RPMI8226 (cell line): ENCODE results near the gene SCAMP3.

Experiments used
- DNase-seq: peaks from one replicate; pipeline ENCODE4 v3.0.0-alpha.2; 2015

Gene SCAMP3

DNA sequence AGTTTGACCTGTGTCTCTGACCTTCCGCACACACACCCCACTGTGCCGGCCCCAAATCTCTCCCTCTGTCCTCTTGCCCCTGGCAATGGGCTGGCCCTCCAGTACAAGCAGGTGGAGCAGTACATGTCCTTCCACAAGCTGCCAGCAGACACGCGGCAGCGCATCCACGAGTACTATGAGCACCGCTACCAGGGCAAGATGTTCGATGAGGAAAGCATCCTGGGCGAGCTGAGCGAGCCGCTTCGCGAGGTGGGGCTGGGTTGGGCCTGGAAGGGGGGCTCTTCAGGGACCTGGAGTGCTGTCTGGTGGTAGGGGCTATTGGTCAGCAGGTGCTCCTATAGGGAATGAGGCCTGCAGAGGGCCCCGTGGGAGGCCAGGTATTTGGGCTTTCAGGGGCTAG lies 22.9 kb upstream of the SCAMP3 start:
- no peak for DNase-seq

DNA sequence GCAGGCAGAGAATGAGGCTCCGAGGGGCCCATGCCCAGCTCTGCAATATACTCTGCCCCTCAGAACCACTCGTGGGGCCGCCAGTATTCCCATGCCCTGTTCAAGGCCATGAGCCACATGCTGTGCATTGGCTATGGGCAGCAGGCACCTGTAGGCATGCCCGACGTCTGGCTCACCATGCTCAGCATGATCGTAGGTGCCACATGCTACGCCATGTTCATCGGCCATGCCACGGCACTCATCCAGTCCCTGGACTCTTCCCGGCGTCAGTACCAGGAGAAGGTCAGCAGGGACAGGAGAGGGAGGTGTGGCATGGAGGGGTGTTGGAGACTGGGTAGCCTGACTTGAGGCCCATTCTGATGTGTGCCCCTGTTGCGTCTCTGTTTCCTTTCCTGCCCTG lies 22.3 kb upstream of the SCAMP3 start:
- no peak for DNase-seq

DNA sequence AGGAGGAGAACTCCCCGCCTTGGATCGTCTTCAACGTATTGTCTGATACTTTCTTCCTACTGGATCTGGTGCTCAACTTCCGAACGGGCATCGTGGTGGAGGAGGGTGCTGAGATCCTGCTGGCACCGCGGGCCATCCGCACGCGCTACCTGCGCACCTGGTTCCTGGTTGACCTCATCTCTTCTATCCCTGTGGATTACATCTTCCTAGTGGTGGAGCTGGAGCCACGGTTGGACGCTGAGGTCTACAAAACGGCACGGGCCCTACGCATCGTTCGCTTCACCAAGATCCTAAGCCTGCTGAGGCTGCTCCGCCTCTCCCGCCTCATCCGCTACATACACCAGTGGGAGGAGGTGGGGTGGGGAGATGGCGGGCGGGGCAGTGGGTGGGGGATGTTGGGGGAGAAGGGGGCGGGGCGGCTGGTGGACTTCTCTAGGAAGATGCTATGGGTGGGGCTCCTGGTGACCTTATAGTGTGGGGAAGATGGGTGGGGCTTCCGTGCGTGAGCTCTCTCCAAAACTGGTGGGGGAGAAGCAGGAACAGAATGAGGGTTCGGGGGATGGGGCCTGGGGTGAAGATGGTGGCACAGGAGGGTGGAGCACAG lies 20.4 kb upstream of the SCAMP3 start:
- no peak for DNase-seq

DNA sequence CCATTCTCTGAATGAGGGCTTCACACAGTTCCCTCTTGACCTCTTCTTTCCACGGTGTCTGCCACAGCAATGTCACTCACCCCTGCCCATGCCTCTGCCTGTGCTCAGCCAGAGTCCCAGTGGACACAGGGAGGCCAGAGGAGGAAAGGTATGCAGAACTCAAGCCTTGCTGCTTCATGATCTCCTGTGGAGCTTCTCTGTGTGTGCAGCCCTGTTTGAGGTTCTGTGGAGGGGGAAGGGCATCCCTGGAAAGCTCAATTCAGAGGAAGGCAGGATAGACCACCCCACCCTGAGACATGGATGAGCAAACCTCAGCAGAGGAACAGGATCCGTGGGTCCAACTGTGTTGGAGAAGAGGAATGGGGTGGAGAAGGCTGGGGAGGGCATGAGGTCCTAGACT lies 17.1 kb upstream of the SCAMP3 start:
- DNase-seq: no peak

- no peak for DNase-seq
Observed at GRCh38 chr1:155278689-155279160, 16.6 kb upstream of the SCAMP3 start.

GRCh38 chr1:155277902-155278688 lies 15.9 kb upstream of the SCAMP3 start:
- DNase-seq: peak; percentile 77

GRCh38 chr1:155277070-155277901 lies 15.1 kb upstream of the SCAMP3 start, which contains the start of gene HCN3:
TSS of gene HCN3 (plus strand) at chr1:155277463. CDS start at chr1:155277591, 128 bp downstream.
- DNase-seq: peak; percentile 99

DNA sequence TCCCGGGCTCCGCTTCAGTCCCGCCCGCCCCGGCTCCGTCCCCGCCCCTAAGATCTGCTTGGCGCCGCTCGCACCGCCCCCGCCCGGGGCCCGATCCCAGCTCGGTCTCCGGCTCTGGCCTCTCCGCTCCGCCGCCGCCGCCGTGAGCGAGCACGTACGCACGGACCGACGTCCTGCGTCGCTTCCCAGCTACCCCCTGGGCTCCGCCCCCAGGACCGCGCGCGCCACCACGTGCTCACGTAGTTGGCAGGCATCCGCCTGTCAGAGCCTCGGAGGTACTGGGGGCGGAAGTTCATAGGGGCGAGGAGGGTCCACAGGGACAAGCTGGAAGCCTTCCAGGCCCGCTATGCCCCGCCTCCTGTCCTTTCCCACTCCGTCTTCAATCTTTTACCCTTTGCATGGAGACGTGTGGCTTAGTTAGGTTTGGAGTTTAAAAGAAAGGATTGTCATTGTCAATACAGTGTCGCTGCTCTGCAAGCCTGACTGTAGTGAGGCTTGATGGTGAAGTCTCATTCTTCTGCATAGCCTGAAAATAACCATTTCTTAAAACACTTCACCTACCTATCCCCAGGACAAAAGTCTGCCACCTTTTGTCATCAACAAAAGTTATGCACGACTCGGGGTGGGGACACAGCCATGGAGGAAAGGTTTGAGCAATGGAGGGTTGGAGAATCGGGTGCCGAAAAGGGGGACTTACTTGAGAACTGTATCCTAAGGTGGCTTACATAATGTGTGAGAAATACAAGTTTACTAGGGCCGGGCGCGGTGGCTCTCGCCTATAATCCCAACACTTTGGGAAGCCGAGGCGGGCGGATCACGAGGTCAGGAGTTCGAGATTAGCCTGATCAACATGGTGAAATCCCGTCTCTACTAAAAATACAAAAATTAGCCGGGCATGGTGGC lies 11.4 kb upstream of the SCAMP3 start, which contains the start of gene CLK2:
TSS of gene CLK2 (minus strand) at position 162 of the 903 bp plus-strand sequence. CDS start 2,527 bp downstream, outside the sequence.
- DNase-seq: peak; percentile 99

DNA sequence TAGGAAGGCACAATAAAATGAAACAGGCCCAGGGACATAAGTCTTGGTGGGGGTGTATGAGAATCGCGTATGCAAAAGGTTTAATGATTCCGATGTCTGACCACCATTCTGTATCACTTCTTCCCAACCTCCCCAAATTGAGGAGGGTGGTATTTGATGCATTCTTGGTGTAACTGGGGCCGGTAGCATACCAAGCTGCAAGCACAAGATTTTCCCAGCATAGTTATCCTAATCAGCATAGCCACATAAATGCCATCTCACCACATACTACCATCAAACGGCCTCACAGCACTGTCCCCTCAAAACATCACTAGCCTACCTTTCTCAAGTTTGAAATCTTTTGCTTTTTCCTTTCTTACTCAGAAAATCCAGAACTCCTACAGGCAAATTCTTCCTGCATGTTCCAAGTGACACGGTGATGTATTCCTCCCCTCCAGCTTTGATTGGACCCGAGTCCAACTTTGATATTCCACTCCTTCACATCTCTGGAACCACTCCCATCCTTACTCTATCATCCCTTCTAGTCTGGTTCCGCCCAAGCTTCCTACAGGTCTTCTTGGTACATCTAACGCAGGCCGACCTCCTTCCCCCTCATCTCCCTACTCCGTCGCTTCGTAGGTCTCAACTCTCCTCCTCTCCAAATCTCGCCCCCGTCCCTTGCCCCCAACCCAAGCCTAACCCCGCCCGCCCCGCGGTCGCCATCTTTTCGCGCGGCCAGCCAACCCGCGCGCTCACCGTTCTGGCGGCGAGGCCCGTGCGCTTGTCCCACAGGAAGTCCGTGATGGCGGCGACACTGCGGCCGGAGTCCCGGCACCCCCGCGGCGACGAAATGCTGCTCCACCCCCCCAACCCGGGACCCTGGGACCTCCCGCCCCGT lies 10.5 kb upstream of the SCAMP3 start:
- DNase-seq: no peak

- DNase-seq: no peak
Observed at GRCh38 chr1:155269381-155269780, 7.2 kb upstream of the SCAMP3 start.

DNA sequence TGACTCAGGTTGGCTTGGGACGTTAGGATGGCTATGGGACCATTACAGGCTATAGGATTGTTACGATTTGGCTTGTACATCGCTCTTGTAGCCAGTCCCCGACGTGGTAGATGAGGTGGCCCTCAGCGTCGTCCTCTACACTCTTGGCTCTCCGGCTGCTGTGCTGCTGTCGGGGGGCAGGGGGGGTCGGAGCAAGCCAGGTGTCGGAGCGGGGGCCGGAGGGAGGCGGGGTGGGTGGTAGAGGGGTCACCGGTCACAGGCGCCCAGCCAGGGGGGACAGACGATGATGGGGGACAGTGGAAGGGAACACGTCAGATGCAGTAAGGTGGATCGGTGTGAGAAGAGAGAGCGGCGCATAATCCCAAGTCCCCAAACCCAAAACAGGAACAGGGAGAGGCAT lies 6.5 kb upstream of the SCAMP3 start:
- DNase-seq: no peak

DNA sequence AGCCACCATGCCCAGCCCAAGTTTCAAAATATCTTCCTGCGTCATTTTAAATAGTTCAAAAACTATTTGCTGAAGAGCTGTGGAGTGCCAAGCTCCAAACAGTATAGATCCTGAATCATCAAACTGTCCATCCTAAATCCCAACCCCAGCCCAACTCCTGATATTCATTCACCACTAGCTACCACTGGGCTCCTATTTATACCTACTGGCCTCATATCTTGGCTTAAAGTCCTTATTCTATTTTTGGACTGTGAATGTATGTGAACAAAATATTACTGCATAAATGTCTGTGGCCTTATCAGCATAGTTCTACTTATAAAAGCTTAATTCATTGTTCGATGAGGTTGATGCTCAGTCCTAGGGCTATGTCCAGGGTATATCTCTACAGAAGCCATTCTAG lies 5.2 kb upstream of the SCAMP3 start:
- DNase-seq: no peak

DNA sequence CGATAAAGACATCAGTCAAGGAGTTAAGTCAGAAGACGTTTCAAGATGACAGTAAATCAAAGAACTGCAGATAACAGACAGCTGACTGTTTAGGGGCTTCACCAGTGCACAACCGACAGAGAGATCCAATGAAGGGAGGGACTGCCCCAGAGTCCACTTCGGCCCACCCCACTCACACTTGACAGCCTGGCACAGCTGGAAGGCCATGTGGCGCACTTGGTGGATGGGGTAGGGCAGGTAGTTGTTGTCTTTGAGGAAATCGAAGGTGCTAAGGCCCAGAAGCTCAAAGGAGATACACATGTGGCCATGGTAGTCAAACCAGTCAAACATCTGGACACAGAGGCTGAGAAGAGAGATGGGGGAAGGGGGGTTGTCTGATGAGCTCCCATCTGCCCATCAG lies 4.4 kb upstream of the SCAMP3 start:
- no peak for DNase-seq

GRCh38 chr1:155263067-155263466 lies 907 bp upstream of the SCAMP3 start:
- DNase-seq: no peak

GRCh38 chr1:155261493-155261851 lies 688 bp downstream of the SCAMP3 start:
- no peak for DNase-seq

DNA sequence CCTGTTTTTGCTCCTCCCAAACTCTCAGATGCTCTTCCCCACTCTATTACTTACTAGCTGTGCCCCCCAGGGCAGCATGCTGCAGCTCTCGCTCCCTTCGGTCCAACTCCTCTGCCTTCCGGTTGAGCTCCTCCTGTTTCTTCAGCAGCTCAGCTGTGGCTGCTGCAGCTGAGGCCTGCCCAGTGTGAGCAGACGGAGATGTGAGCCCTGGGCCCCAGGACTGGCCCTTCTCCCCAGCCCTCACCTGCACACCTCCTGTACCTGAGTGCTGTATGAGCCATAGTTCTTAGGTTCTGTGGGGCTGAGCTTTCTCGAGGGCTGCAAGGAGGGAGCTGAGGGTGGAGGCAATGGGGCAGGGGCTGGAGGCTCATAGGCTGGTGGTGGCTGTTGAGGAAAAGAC lies 1.9 kb downstream of the SCAMP3 start:
- no peak for DNase-seq

GRCh38 chr1:155256058-155256852 lies 5.9 kb downstream of the SCAMP3 start:
- no peak for DNase-seq

- DNase-seq: peak; percentile 87
Observed at GRCh38 chr1:155255243-155256007, 6.7 kb downstream of the SCAMP3 start, which contains the start of gene ENTREP3. TSS of gene ENTREP3 (minus strand) at chr1:155255483. CDS start at chr1:155254877, 606 bp downstream.

DNA sequence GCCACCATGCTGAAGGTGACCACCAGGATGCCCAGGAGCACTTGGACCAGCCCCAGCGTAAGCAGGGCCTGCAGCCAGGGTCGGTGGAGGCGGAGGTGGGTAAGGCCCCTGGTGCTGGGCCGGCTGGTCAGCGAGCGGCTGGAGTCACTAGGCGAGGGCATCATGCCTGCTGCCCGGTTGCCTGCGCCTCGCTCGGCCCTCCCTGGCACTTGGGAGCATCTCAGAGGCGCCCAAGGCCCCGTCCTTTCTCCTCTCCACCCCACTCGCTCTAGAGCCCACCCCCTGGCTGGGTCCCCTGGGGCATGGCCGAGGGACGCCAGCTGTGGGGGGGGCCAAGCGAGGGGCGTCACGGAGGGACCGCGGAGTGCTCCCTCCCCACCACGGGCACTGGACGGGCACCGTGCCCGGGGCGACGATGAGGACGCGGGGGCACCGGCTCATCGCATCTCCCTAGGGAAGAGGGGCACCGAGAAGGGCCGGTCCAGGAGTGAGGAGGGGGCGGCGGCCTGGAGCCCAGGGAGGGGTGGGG lies 7.4 kb downstream of the SCAMP3 start:
- DNase-seq: no peak
